HG02798 (cell line): Measurements from ENCODE around the gene FRMPD3.
"Not testable (repeated sequence)": the region's sequence is repeated elsewhere in the genome, so short reads cannot be mapped to it uniquely, and the experiment has no call there.

Experiments used
- ATAC-seq: cut with Tn5 transposase; IDR thresholded peaks from one replicate; pipeline ENCODE4 v1.9.1; 2021; ENCODE audit warnings: mild to moderate bottlenecking; ENCODE audit not compliant: unreplicated experiment, poor library complexity

The FRMPD3 gene

DNA sequence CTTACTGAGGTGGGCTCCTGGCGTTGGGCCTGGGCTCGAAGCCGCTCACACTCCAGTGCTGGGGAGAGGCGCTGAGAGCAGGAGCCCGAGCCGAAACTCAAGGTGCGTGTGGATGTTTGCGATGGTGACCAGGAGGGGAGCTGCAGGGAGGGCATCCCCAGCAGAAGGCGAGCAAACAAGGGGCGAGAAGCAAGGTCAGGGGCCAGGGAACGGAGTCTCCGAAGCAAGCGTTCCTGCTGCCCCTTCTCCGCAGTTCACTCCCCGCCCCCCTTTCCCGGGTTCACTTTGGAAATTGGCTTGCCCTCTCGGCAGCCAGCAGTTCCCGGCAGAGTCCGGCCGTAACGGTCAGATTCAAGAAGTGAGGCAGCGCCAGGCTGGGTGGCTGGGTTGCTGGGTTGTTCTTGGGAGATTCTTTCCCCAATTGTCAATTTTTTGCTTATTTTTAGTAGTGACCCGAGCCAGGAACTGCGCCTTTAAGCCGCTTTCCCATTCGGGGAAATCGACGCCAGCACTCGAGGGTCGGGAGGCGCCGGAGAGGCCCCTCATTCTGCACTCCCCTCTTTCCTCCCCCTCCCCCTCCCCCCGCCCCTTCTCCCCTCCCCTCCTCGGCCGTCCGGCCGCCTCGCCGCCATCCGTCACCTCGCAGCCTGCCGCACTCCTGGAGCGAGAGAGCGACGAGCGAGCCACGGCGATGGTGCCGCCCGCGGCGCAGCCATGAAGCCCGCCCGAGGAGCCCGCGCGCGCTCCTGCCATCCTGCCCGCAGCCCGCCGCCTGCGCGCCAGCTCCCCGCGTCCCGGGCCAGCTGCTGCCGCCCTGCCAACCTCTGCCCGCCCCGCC, at the start of gene FRMPD3:
TSS of gene FRMPD3 (plus strand) at position 655 of the 838 bp plus-strand sequence. CDS start 76,937 bp downstream, outside the sequence.
- no peak for ATAC-seq

DNA sequence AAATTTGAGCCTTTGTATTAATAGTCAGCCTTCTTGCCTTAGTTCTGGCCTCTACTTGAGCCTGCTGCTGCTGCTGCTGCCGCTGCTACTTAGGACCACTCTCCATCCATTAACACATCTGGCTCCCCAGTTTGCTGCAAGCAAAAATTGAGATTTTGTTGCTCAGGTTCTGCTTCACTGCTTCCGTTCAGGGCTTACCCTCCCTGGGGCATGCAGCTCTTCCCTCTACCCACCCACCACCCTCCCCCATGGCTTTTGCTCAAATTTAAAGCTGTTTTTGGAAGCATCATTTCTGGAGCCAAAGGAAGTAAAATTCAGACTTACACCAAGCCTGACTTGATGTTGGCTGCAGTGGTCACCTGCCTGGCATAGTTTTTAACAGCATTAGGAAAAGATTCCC, 28.9 kb upstream of the FRMPD3 start:
- no peak for ATAC-seq

- no peak for ATAC-seq
Measured at GRCh38 chrX:107421337-107421861, 28.1 kb upstream of the FRMPD3 start.

DNA sequence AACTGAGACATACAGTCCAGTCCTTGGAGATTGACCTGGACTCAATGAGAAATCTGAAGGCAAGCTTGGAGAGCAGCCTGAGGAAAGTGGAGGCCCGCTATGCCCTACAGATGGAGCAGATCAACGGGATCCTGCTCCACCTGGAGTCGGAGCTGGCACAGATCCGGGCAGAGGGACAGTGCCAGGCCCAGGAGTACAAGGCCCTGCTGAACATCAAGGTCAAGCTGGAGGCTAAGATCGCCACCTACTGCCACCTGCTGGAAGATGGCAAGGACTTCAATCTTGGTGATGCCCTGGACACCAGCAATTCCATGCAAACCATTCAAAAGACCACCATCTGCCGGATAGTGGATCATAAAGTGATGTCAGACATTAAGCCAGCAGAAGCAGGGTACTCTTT, 20.4 kb upstream of the FRMPD3 start:
- no peak for ATAC-seq

GRCh38 chrX:107440187-107440586, 9.3 kb upstream of the FRMPD3 start:
- no peak for ATAC-seq

- ATAC-seq: no peak
Measured at GRCh38 chrX:107440692-107441091, 8.8 kb upstream of the FRMPD3 start.

- ATAC-seq: no peak
Measured at GRCh38 chrX:107442914-107443527, 6.4 kb upstream of the FRMPD3 start.

DNA sequence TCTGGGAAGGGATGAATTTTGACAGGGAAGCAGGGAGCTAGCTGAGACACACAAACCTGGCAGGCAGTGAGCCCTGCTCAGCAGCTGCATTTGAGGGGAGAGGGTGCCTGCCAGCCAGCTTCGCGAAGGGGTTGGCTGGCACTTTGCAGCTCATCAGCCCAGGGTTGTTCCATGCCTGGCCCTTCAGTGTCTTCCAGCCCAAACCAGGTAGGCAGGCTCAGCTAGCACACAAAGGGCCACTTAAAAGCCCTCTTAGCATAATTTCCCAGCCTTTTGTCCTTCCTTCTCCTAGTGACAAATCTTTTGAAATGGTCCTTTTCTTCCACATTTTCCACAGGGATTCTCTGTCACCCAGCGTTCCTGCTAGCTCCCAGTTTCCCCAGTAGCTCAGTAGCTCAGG, 4.3 kb upstream of the FRMPD3 start:
- no peak for ATAC-seq

DNA sequence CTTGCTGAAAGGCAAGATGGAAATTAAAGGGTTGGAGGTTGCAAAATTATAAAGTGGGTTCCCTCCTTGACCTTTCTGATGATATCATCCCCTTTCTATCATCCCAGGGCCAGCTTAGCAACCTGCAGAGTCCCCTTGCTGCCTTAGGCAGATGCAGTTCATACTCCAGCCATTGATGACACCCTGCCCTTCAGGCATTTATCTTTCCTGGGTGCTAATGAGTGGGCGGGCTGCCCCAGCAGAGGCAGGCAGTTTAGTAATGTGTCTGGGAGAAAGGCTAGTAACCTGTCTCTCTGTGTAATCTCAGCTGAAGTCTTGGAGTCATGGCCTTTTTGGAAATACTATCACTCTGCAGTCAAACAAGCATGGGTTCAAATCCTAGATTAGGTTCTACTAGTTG, 3.8 kb upstream of the FRMPD3 start:
- ATAC-seq: no peak

DNA sequence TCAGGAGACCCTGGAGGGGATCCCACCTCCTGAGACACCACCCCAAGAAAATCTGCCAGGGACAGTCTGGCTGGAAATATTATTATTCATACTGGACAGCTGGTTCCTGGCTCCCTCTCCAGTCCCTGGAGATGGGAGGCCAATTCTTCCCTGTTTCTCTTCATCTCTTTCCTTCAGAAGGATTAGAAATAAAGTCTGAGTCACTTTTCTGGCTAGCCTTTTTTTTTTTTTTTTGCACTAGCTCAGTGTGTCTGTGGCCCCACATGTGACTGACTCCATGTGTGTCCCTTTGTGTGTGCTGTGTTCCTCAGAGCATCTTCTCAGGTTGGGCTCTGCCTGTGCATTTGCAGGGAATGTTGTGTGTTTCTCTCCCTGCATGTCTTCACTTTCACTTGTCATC, 1.8 kb upstream of the FRMPD3 start:
- ATAC-seq: no peak

DNA sequence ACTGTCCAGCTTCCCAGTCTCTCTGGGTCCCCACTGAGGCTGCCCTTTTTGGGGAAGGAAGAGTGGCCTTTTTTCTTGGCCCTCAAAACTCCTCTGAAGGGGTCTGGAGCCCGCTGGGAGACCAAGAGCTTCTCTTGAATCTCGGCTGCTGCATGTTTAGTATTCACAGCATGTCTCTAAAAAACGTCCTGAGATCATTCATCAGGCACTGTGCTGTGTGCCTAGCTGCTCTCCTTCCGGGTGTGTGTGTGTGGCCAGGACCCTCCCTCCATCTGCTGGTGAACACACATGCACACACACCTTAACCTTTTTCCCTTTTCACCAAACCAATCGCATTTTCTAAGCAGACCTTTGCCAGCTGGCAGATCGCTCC, 841 bp upstream of the FRMPD3 start:
- no peak for ATAC-seq

GRCh38 chrX:107450823-107451509, 1.5 kb downstream of the FRMPD3 start:
- ATAC-seq: no peak

GRCh38 chrX:107451731-107452130, 2.3 kb downstream of the FRMPD3 start:
- no peak for ATAC-seq

- no peak for ATAC-seq
Measured at GRCh38 chrX:107452581-107452980, 3.1 kb downstream of the FRMPD3 start.

DNA sequence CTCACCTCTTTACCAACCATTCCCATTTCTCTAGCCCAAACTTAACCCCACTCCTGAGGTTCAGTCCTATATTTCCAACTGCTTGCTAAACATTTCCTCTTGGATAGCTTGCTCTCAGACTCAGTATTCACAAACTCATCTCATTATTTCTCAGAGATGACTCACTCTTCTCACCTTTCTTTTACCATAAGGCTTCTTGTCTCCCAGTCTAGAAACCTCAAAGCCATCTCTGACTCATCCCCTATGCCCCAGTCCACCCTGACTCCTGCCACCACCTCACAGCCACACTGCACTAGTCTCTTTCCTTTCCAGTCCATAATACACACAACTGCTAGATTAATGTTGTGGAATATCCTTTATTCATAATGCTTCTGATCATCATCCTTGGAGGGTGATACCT, 4.8 kb downstream of the FRMPD3 start:
- peak; percentile 90 for ATAC-seq

GRCh38 chrX:107457289-107457688, 7.8 kb downstream of the FRMPD3 start:
- ATAC-seq: no peak

- ATAC-seq: peak; percentile 92
Measured at GRCh38 chrX:107465932-107466620, 16.6 kb downstream of the FRMPD3 start.

- ATAC-seq: no peak
Measured at GRCh38 chrX:107467271-107467670, 17.8 kb downstream of the FRMPD3 start.

DNA sequence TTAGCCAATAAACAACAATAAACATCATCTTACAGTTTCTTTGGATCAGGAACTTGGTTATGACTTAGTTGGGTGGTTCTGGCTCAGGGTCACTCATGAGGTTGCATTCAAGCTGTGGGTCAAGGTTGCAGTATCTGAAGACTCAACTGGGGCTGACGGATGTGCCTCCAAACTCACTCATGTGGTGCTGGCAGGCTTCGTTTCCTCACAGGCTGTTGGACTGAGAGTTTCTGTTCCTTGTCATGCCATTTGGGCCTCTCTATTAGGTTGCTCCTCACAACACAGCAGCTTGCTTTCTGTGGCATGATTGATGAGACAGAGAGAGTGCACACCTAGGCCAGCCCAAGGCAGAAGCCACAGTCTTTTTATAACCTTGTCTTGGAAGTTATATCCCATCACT, 20.7 kb downstream of the FRMPD3 start:
- no peak for ATAC-seq

DNA sequence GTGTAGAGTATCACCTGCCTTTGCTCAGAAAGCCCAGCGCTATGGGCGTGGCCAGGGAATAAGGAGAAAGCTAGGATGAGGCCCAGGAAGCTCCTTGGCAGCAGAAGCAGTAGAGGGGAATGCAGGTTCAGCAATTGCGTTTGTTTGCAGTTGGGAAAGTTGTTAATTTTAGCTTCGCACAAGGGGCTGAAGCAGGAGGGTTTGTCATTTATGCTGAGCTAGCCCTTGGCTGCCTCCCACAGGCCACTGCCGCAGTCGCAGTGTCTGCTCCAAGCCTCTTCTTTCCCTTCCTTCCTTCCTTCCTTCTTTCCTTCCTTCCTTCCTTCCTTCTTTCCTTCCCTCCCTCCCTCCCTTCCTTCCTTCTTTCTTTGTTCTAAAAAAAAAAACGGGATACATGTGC, 21.5 kb downstream of the FRMPD3 start:
- no peak for ATAC-seq

GRCh38 chrX:107471420-107471819, 22.0 kb downstream of the FRMPD3 start:
- not testable (repeated sequence) for ATAC-seq
